Liver (tissue), 3 donors: ENCODE results near the gene RNASE13.

ENCODE experiments used
- EGR1 ChIP-seq, 2 donors: IDR thresholded peaks; 2 replicates each; pipeline ENCODE4 v1.6.1; 2016 to 2018; ENCODE audit warnings: antibody characterized with exemption in 2 of 2, low read depth in 2 of 2
- FOXA1 ChIP-seq: IDR thresholded peaks from 2 replicates; pipeline ENCODE4 v1.6.1; 2016; ENCODE audit warnings: antibody characterized with exemption
- GABPA ChIP-seq, 2 donors: IDR thresholded peaks in 1 of 2; conservative IDR thresholded peaks in 1 of 2; 2 replicates each; pipeline ENCODE4 v1.6.1; 2016; ENCODE audit warnings: antibody characterized with exemption in 2 of 2, mild to moderate bottlenecking in 1 of 2, moderate library complexity in 1 of 2
- HNF4G ChIP-seq: IDR thresholded peaks from 2 replicates; pipeline ENCODE4 v1.6.1; 2016; ENCODE audit warnings: antibody characterized with exemption
- JUND ChIP-seq, 2 donors: IDR thresholded peaks; 2 replicates each; pipeline ENCODE4 v1.6.1; 2016; ENCODE audit warnings: antibody characterized with exemption in 2 of 2
- RAD21 ChIP-seq, 2 donors: IDR thresholded peaks; 2 replicates each; pipeline ENCODE4 v1.6.1; 2016; ENCODE audit warnings: antibody characterized with exemption in 2 of 2, mild to moderate bottlenecking in 2 of 2
- SP1 ChIP-seq: IDR thresholded peaks from 2 replicates; pipeline ENCODE4 v1.6.1; 2018; ENCODE audit warnings: antibody characterized with exemption, mild to moderate bottlenecking
- TAF1 ChIP-seq: conservative IDR thresholded peaks from 2 replicates; pipeline ENCODE4 v1.6.1; 2016; ENCODE audit warnings: antibody characterized with exemption, mild to moderate bottlenecking
- TF ChIP-seq, protein P1 (sequence below): IDR thresholded peaks from 2 replicates; pipeline ENCODE4 v1.6.1; 2016; ENCODE audit warnings: antibody characterized with exemption
- TF ChIP-seq, protein P2 (sequence below): fragments of 150-350 bp; IDR thresholded peaks from 2 replicates; pipeline ENCODE4 v1.5.1; 2017; ENCODE audit warnings: improper control_type of control experiment, low read depth, low read length; ENCODE audit not compliant: missing input control
- TF ChIP-seq, protein P3 (sequence below): IDR thresholded peaks from 2 replicates; pipeline ENCODE4 v1.6.1; 2016; ENCODE audit warnings: antibody characterized with exemption, mild to moderate bottlenecking
- TF ChIP-seq, protein P4 (sequence below): IDR thresholded peaks from 2 replicates; pipeline ENCODE4 v1.6.1; 2016; ENCODE audit warnings: antibody characterized with exemption
- donor health status: healthy.
- donor health status: healthy.

DNA sequence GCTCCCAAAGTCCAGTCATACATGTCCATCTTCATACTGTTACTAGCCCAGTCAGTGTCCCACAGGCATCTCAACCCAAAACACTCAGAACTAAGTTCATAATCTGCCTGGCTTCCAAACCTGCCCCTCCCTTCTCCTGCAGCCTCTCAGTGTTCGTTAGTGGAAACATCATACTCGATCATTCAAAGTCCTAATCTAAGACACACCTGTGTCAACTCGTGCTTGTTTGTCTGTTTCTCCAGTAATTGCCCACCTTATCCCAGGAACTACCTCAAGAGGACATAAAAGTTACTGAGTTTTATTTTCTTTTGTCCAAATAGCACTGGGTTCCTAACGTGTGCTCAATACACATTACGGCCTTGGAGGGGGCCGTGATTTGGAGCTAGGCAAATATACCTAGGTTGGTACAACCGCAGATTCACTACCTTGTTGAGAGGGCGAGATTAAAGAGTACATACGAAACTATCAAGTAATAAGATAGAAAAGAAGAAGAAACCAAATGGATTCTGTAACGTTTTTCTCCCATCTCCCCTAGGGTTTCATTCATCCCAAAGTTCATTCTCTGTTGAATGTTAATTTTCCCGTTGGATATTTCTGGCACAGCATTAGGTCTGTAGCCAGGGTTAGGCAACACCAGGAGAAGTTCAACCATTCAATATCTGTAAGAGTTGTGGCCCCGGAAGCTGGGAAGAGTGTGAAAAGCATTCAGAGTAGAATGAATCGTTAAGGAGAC lies 26.2 kb upstream of the RNASE13 start:
- TF ChIP-seq, protein P1, sequence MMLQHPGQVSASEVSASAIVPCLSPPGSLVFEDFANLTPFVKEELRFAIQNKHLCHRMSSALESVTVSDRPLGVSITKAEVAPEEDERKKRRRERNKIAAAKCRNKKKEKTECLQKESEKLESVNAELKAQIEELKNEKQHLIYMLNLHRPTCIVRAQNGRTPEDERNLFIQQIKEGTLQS = no peak
- TF ChIP-seq HNF4G = no peak
- TF ChIP-seq, protein P2, sequence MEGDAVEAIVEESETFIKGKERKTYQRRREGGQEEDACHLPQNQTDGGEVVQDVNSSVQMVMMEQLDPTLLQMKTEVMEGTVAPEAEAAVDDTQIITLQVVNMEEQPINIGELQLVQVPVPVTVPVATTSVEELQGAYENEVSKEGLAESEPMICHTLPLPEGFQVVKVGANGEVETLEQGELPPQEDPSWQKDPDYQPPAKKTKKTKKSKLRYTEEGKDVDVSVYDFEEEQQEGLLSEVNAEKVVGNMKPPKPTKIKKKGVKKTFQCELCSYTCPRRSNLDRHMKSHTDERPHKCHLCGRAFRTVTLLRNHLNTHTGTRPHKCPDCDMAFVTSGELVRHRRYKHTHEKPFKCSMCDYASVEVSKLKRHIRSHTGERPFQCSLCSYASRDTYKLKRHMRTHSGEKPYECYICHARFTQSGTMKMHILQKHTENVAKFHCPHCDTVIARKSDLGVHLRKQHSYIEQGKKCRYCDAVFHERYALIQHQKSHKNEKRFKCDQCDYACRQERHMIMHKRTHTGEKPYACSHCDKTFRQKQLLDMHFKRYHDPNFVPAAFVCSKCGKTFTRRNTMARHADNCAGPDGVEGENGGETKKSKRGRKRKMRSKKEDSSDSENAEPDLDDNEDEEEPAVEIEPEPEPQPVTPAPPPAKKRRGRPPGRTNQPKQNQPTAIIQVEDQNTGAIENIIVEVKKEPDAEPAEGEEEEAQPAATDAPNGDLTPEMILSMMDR = no peak
- no peak for TF ChIP-seq FOXA1
- no peak for TF ChIP-seq JUND (IDR thresholded peaks at IDR 0.05)
- TF ChIP-seq, protein P3, sequence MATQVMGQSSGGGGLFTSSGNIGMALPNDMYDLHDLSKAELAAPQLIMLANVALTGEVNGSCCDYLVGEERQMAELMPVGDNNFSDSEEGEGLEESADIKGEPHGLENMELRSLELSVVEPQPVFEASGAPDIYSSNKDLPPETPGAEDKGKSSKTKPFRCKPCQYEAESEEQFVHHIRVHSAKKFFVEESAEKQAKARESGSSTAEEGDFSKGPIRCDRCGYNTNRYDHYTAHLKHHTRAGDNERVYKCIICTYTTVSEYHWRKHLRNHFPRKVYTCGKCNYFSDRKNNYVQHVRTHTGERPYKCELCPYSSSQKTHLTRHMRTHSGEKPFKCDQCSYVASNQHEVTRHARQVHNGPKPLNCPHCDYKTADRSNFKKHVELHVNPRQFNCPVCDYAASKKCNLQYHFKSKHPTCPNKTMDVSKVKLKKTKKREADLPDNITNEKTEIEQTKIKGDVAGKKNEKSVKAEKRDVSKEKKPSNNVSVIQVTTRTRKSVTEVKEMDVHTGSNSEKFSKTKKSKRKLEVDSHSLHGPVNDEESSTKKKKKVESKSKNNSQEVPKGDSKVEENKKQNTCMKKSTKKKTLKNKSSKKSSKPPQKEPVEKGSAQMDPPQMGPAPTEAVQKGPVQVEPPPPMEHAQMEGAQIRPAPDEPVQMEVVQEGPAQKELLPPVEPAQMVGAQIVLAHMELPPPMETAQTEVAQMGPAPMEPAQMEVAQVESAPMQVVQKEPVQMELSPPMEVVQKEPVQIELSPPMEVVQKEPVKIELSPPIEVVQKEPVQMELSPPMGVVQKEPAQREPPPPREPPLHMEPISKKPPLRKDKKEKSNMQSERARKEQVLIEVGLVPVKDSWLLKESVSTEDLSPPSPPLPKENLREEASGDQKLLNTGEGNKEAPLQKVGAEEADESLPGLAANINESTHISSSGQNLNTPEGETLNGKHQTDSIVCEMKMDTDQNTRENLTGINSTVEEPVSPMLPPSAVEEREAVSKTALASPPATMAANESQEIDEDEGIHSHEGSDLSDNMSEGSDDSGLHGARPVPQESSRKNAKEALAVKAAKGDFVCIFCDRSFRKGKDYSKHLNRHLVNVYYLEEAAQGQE = no peak
- TF ChIP-seq EGR1 (IDR thresholded peaks at IDR 0.05; ENCODE audit: low read depth in 2 of 2) = no peak
- TF ChIP-seq, protein P4, sequence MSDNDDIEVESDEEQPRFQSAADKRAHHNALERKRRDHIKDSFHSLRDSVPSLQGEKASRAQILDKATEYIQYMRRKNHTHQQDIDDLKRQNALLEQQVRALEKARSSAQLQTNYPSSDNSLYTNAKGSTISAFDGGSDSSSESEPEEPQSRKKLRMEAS = no peak
- peak; percentile 34 for TF ChIP-seq SP1
- TF ChIP-seq GABPA (IDR thresholded peaks at IDR 0.05 in 1 of 2, conservative IDR thresholded peaks at IDR 0.05 in 1 of 2) = no peak
- TF ChIP-seq TAF1 = no peak
- no peak for TF ChIP-seq RAD21 (IDR thresholded peaks at IDR 0.05)
